NCI-H1436 (cell line): ENCODE measurements around the gene IL1RL1.

Source experiments
- DNase-seq: peaks from one replicate; lab custom pipeline; 2025; lab: John Stamatoyannopoulos, UW

Gene IL1RL1

DNA sequence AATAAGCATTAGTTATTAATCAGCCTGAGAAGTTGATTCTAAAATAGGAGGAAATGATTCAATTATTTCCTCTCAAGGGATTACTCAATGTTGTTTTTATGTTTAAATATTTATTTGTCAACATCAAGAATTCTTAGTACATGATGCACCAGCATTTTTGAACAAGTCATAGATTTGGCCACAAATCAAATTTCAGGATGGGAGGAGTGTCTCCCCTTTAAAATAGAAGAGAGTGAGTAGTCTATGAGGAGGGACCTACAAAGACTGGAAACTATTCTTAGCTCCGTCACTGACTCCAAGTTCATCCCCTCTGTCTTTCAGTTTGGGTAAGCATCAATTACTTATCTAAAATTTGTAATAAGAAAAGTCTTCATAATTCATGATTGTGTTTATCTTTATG, 25.6 kb downstream of the IL1RL1 start:
- no peak for DNase-seq

DNA sequence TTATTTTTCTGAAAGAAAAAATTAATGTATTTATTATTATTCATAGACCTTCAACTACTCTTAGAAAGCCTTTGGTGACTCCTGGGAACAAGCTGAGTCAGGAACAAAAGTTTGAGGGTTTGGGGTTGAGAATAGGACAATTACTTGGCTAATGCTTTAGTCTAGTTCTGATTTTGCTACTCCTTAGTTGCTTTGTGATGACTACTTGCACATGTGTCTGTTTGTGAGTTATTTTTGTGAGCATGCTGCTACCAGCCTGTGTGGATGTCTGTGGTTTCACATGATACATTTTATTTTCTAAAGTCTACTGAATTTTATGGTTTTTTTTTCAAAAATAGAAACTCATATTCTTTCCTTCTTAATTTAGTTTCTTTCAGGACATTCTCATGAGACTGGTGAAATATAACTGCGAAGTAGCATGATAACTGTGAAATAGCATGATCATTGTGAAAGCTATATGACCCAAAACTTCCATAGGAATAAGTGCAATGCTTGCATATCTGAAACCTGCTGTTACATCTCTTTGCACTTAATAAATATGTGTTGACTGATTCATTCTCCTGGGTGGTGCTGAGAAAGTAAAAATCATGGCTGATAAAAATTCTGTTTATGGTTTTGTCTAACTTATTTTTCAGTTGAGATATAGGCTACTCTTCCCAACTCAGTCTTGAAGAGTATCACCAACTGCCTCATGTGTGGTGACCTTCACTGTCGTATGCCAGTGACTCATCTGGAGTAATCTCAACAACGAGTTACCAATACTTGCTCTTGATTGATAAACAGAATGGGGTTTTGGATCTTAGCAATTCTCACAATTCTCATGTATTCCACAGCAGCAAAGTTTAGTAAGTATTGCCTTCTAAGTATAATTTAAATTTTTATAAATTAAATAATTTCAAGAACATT, 26.4 kb downstream of the IL1RL1 start:
- no peak for DNase-seq

DNA sequence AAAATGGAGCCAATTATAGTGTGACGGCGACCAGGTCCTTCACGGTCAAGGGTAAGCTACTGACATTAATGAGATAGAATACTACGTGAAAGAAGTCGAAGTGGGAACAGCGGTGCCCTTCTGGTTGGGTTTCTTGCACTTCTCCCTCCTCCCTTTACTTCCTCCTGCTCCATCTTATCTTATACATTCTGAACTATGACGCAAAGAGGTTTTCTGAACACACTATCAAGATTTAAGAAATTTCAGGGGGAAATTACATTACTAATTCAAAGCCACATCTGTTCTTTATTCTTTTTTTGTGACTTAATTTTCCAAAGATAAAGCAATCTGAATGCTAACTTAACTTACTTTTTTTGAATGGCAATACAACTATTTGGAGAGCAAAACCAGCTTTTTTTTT, 29.4 kb downstream of the IL1RL1 start:
- DNase-seq: no peak

DNA sequence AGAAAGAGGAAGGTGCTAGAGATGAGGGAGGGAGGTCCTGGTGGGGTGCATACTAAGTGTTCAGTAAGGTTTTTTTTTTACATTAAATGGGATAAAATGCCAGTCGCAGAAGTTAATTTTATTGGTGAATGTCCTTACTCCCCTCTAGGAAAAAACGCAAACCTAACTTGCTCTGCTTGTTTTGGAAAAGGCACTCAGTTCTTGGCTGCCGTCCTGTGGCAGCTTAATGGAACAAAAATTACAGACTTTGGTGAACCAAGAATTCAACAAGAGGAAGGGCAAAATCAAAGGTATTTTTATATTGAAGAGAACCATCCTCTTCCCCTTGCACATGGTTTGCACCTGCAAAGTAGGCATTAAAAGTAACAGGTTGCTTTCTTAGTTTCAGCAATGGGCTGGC, 31.5 kb downstream of the IL1RL1 start:
- no peak for DNase-seq

DNA sequence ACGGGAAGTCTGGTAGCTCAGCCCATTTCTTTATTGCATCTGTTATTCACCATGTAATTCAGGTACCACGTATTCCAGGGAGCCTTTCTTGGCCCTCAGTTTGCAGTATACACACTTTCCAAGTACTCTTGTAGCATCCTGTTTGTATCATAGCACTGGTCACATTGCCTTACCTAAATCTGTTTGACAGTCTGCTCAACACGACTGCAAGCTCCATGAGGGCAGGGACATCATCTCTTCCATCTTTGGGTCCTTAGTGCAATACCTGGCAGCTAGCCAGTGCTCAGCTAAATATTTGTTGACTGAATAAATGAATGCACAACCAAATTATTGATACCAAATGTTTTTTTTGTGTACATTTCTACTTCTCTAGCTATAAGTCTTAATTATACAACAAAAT, 33.0 kb downstream of the IL1RL1 start:
- no peak for DNase-seq

DNA sequence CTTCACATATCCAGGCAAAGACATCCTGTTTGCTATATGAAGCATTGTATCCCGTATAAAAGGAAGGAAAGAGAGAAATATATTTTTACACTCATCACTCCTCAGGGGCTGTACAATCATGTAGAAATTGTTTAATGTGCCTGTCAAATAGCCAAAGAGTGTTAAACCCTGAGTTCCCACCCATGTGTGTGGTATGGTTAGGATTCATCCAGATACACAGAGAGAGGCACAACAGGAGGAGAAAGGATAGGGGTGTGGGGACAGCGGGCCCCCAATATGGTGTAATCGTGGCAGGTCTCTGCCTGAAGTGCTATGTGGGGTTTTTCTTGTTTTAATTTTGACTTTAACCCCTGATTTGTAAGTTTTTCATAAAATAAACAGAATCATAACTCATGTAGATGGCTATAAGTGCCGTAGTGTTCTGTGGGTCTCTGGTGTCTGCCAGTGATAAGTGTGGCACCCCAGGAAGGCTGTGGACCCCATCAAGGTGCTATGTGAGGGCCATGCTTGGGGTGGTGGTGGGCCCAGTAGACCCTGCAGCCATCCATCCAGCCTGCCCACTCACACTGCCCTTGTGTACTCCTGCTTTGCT, 34.1 kb downstream of the IL1RL1 start:
- no peak for DNase-seq

DNA sequence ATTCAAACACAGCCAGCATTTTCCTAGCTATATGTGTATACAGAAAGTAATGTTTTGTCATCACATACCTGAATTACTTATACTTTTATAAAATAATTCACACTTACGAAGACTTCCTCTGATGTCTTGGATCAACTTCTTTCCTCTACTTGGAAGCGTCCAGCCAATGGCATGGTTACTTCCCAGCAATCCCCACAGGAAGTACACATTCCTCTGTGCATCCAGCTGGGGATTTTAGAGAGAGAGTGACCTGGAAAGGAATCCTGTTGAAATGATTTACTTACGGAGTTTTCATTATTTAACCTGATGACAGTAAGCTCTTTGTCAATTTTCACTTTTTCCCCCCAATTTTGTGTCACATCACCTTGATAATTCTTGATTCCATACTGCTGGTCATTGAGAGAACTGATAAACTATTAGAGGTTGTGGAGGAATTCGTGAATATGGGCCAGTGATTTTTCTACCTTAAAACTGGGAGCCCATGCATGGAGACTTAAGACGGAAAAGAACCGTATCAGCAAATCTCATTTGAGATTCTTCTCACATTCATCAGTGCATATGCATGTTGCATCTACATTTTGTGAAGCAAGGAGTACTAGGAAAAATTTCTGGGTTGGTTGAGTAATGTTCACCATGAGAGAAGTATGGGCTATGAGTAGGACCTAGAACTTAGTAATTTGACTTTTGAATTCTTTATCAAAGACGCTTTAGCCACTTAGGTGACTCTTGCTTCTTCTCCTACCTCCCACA, 35.2 kb downstream of the IL1RL1 start:
- no peak for DNase-seq

DNA sequence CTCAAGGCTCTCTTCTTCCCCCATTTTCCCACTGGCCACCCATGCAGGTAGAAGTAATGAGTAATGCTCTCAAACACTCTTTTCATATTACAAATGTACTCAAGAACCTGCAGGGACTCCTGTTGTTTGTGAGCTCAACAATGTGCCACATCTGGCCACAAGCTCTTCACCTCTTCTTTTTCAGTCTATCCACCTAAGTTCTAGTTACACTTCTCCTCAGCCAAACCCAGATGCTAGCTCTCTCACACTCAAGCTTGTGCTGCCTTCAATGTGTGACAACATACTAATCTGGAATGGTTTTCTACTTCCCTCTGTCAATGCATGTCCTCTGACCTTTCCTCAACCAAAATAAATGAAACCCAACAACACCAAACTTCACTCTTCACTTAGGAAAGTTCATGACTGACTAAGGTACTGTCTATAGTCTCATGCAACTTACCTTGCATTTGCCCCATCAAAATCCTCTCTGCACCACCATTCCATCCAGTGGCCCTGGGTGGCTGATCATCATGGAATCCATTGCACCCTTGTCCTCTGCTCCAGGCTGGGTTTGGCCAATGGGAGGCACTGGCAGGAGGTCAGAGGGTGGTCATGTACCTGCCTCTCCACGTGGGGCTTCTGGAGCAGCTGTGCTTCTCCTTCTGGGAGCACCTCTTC, 38.9 kb downstream of the IL1RL1 start:
- DNase-seq: no peak

DNA sequence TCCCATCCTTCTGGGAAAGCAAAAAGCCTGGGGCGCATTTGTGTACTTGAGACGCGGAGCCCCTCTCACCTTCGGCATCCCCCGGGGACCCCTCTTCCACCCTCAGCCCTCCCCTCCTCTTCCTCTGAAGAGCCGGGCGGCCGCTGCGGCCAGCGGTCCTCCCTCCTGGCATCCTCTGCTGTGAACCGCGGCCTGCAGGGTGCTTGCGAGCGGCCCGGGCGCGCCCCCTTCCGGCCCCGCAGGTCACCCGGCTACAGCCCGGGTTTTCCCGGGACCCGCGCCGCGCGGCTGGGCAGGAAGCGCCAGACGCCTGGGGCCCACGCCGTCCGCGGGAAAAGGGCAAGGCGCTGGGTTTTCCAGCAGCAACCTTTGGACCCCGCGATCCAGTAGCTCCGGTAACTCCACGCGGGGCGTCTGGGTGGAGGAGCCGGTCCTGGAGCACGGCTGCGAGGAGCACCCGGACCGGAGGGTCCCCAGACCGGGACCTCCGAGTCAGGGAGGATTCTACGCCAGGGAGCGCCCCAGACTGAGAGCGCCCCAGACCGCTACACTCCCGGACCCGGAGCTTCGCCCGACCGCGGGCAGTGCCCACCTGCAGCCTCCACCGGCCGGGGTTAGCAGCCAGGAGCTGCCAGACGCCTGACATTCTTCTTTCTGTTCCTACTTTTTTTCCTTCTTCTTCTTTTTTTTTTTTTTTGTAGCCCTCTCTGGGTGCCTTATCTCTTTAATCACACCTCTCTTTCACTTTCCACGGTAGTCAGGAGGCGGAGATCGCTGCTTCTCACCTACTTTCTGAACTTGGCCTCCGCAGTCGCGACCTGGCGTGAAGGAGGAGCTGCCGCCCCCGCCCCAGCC, 44.4 kb downstream of the IL1RL1 start, which contains the start of gene IL18R1:
Gene IL18R1 (plus strand): TSS at position 271 of the 855 bp plus-strand sequence. CDS start 6,865 bp downstream, outside the sequence.
- no peak for DNase-seq

DNA sequence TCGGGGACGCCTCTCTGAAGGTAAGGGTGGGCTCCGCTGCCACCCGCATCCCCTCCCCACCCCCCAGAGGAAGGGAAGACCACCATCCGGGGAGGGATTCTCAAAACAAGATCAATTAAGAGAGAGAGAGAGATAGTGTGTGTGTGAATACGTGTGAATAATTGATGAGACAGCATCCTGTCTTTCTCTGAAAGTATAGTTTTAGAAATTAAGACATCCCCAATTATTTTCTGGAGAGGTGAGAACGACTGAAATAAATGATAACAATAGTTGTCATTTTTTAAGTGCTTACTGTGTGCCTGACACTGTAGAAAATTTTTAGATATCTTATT, 45.0 kb downstream of the IL1RL1 start:
- DNase-seq: no peak

DNA sequence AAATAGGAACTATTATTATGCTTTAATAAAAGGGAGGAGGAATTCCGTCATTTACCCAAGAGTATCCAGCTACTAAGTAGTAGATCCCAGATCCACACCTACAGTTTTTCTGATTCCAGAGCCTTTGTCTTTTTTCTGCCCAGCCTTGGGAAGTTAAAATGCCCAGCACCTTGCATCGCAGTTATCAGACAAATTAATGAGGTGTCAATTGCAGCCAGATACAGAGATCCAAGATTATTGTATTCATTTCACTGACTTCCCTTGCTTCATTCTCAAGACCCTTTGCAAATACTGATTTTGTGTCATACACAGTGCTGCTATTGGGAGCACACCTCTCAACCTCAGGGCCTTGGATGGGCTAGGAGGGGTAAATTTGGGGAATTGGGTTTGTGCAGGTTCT, 45.4 kb downstream of the IL1RL1 start:
- no peak for DNase-seq

DNA sequence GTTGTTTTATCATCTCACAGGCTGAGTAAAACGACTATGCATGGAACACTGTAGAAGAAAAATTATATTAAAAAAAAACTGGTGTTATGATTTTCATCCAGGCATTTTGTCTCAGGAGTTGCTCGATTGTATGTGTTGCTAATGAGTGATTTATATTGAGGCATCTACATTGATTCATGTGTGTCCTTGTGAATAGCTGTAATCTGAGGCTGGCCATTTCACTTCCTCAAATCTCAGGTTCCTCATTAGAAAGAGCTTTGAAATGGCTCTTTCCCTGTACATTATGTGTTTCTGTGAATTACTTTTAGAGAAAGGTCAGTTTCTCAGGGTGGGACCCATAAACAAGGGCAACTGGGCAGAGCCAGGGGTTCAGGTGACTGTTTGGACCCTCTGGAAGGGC, 46.6 kb downstream of the IL1RL1 start:
- DNase-seq: no peak

DNA sequence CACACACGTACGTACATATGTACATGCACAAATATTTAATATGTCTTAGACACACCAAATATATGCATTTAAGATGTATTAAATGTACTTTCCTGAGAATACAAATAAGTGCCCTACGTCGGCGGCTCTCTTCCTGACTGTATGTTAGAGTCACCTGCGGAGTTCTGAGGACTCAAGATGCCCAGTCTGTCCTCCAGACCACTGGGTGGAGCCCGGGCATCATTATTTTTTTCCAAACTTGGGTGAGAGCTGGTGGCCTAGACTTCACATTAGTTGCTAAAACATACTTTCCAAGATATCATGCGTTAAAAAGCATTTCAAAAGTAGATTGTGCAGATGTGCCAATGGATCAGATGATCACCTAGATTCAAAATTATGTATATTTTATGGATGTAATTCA, 47.1 kb downstream of the IL1RL1 start:
- no peak for DNase-seq

DNA sequence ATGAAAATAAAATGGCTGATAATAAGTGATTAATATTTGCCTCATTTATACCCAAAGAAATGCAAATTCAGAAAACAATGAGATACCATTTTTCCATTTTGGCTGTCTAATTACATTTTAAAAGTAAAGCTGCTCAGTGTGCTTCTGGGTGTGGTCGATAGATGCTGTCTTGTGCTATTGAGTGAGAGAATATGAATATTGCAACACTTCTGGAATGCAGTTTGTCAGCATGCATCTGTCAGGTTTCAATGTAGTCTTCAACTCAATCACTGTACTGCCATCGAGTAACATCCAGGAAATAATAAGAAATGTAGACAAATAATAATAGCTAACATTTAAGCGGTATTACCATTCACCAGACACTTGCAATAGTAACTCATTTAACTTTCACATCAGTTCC, 48.2 kb downstream of the IL1RL1 start:
- DNase-seq: no peak

DNA sequence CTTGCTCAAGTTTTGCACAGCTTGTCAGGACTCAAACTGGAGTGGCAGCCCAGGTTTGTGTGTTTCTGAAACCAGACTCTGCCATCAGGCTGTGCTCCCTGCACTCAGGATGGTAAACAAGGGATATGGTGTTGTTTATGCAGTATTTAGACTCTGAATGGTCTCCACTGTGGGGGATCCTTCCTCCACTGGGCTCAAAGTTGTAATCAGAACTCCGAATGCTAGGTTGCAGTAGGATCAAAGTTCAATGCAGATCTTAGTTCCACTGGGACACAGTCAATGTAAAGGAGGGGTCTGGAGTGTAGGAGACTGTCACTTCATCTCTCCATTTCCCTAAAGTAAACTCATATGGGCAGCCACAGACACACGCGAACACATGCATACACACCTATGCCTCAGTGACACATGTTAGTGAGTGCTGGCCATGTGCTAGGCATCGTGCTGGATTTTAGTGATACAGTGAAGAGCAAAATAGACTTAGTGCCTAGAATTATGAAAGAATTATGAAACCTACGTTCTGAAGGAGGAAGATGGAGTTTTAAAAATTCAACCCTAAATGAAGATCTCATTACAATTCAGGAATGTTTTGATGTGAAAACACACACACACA, 50.4 kb downstream of the IL1RL1 start:
- no peak for DNase-seq

DNA sequence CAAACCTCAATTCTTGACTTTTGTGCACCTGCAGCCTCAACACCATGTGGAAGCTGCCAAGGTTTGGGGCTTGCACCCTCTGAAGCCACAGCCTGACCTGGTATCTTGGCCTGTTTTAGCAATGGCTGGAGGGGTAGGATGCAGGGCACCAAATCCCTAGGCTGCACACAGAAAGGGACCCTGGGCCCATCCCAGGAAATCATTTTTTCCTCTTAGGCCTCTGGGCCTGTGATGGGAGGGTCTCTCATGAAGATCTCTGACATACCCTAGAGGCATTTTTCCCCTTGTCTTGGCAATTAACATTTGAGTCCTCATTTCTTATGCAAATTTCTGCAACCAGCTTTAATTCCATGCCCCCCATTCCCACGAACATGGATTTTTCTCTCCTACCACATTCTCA, 54.4 kb downstream of the IL1RL1 start:
- no peak for DNase-seq

DNA sequence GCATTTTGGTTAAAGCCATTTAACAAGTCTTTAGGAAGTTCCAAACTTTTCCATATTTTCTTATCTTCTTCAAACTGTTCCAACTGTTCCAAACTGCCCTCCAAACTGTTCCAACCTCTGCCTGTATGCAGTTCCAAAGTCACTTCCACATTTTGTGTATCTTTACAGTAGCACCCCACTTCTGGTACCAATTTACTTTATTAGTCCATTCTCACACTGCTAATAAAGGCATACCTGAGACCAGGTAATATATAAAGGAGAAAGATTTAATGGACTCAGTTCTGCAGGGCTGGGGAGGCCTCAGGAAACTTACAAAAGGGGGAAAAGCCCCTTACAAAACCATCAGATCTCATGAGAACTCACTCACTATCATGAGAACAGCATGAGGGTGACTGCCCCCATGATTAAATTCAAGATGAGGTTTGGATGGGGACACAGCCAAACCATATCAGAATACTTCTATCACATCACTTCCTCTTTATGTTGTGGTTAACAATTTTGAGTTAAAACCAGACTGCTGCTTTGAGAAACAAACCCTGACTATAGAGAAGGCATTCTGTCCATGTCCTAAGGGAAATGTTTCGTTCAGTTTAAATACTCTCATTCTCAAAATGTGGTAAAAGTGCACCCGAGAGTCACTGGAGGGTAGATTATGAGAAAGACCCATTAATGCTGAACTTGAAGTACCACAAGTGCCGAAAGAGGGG, 55.2 kb downstream of the IL1RL1 start:
- DNase-seq: no peak

DNA sequence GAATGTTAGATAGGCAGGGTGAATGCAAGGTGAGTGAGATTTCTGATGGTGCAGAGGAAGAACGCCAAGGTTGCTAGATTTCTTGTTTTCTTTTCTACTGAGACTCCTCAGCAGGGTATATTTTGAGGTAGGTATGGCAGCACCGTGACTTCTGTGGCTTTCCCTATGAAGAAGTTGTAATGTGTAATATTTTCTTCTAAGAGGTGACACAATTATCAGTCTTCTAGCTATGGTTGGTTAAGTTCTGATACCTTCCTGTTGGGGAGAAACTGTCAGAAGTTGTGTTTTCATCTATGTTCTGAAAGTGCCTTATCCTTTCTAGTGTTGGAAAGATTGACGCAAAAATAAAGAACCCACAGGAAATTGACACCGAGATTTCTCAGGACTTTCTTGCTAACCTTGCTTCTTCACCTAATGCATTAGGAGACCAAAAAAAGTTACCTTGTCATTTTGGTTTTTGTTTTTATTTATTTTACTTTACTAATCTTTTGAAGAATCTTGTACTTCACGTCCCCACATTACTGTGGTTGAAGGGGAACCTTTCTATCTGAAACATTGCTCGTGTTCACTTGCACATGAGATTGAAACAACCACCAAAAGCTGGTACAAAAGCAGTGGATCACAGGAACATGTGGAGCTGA, 56.1 kb downstream of the IL1RL1 start:
- DNase-seq: no peak

DNA sequence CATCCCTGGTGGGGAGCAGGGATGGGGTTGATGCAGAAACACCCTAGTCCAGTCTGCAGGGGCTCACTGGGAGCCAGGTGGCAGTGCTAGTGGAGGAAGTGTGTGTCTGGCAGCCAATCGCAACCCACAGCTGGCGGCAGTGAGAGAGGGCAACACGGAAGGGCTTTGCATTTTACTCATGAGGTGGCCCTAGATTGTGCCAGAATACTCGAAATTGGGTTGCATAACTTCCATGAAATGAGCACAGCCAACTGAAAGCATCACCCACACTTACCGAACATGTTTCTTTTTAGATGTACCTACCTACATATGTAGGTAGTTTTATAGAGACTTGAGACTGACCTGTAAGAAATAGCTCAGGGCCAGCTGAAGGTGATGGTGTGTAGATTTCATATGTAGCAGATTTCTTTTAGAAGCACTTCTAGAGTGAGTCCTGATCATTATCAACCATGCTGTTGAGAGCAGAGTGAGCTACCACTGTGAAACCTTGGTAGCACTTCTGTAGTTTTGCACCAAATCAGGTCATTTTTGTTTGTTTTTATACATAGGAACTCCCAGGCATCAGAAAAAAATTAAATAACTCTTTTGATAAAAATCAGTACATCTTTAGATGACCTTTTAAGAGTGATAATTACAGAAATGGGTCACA, 57.2 kb downstream of the IL1RL1 start:
- no peak for DNase-seq
